Heart left ventricle (tissue), 13 donors: Measurements from ENCODE around the gene GRP.

Experiments
- POLR2A ChIP-seq, 2 donors: fragments of 450-650 bp; IDR thresholded peaks; one replicate each; pipeline ENCODE4 v1.6.1; 2017; ENCODE audit warnings: antibody characterized with exemption in 2 of 2, mild to moderate bottlenecking in 2 of 2, moderate library complexity in 2 of 2
- TF ChIP-seq, protein P1 (sequence below), 12 donors: fragments of 200-600 bp; sonication (generic) in 4 of 12; IDR thresholded peaks; one replicate each; pipeline versions ENCODE4 v1.5.0 to v1.8.0; 2018 to 2022; ENCODE audit warnings: antibody characterized with exemption in 12 of 12, mild to moderate bottlenecking in 5 of 12
- donor health status: ischemic (EF 13 %, LVEDD 7.1; RV severe dilation, severe dysfunction).
- donor health status: DM: no; HTN: yes; CAD: no.
- donor health status: DM: no; HTN: no; CAD: no.
- donor health status: ischemic (EF 25% LVEDD 6.9; RV normal size, moderate dysfunction).
- donor health status: ischemic (EF 25% LVEDD 5.7; RV mildly dilated, moderate dysfunction).
- donor health status: ischemic (EF 35%, LVEDD 5.7; RV mildly dilated, moderate dysfunction).
- donor health status: nonischemic (EF 11% LVEDD 7.7; RV severe dilation, severe dysfunction).
- donor health status: DM: yes; HTN: yes; CAD: no.
- donor health status: PGD.
- donor health status: ischemic (EF 29% LVEDD 5.4; RV normal size, mild dysfunction).
- donor health status: nonischemic (EF 23%, LVEDD 6.1; RV moderate dilation, normal function).

DNA sequence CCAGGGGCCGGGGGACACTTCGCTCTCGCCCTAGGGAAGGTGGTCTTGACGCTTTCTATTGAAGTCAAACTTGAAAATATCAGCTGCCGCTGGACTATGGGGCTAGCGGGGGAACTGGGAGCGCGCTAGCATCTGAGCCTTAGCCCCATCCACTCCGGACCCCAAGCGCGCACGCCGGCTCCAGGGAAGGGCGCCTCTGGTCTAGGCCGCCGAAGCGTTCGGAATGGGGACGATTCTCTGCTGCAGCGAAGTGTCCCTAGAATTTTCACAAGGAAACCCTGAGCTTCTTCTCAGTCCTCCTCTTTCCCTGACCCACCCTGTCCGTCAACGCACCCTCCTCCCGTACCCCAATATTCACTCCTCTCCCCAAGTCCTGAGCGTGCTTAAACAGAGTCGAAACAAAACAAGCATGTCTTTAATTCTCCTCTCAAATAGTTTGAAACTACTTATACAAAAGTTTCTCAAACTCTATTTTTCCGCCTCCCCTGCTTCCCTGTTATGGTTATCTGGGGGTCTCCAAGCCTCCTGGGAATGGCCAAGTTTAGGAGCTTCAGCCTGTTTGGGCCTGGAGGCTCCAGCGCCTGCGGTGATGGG is 48.3 kb downstream of the GRP start:
- TF ChIP-seq, protein P1, sequence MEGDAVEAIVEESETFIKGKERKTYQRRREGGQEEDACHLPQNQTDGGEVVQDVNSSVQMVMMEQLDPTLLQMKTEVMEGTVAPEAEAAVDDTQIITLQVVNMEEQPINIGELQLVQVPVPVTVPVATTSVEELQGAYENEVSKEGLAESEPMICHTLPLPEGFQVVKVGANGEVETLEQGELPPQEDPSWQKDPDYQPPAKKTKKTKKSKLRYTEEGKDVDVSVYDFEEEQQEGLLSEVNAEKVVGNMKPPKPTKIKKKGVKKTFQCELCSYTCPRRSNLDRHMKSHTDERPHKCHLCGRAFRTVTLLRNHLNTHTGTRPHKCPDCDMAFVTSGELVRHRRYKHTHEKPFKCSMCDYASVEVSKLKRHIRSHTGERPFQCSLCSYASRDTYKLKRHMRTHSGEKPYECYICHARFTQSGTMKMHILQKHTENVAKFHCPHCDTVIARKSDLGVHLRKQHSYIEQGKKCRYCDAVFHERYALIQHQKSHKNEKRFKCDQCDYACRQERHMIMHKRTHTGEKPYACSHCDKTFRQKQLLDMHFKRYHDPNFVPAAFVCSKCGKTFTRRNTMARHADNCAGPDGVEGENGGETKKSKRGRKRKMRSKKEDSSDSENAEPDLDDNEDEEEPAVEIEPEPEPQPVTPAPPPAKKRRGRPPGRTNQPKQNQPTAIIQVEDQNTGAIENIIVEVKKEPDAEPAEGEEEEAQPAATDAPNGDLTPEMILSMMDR (IDR thresholded peaks at IDR 0.05), result no peak
- TF ChIP-seq POLR2A (IDR thresholded peaks at IDR 0.05), result no peak
